ENCODE measurements around the gene UBE2R2. TPM values are rescaled to one million over a fixed set of nuclear protein-coding genes. Genes with fewer than 3 reads are reported as not detected.
"Not testable (repeated sequence)": the region's sequence is repeated elsewhere in the genome, so short reads cannot be mapped to it uniquely, and the experiment has no call there.

Gene UBE2R2
- total and polyA plus RNA-seq, 2 of the 8 experiments (the other 6 are each of a cell fraction or from before 2014, with no cell fraction given), result 19.4 to 42.1 TPM

DNA sequence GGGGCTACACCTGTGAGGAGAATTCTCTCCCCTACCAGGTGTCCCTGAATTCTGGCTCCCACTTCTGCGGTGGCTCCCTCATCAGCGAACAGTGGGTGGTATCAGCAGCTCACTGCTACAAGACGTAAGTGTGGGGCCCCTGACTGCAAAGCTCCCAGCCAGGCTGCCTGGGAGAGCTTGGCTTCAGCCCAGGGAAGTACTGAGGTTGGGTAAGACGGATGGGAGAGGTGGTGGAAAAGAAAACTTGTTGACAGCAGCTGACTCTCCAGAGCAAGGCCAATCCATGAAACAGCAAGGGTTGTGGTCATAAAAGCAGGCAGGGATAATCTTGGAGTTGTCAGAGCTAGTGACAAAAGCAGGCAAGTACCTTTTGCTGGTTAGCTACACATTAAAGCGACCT is 20.3 kb upstream of the UBE2R2 start:
- H3K9me3 ChIP-seq (ENCODE audit: insufficient read depth in 2 of 2, low read depth in 1 of 2, low read length in 1 of 2); H3K79me2 ChIP-seq (ENCODE audit: control insufficient read depth in 1 of 2, insufficient read depth in 2 of 2, low read length in 2 of 2); H4K20me1 ChIP-seq (replicated peaks in 1 of 2; ENCODE audit: control insufficient read depth in 1 of 2, insufficient read depth in 2 of 2, low read length in 2 of 2); H3K56ac ChIP-seq (replicated peaks; ENCODE audit: insufficient read length, low read depth, low read length); H2BK12ac ChIP-seq (ENCODE audit: low read depth, low read length); H2BK120ac ChIP-seq (replicated peaks; ENCODE audit: low read depth, low read length); H2AK5ac ChIP-seq (ENCODE audit: low read depth, low read length); FAIRE-seq; H2BK15ac ChIP-seq (ENCODE audit: low read length); POLR2A ChIA-PET (ENCODE audit: partially characterized antibody); H3K9ac ChIP-seq (replicated peaks in 1 of 4; ENCODE audit: extremely low read depth in 1 of 4, low read depth in 3 of 4, low read length in 3 of 4); H3K4ac ChIP-seq (replicated peaks; ENCODE audit: insufficient read length, low read depth, low read length); H3K23me2 ChIP-seq (ENCODE audit: low read depth, low read length); H3K79me1 ChIP-seq (ENCODE audit: low read depth, low read length); H3K27ac ChIP-seq (ENCODE audit: low read depth, low read length); H3K4me3 ChIP-seq (ENCODE audit: extremely low read depth in 1 of 4, insufficient read depth in 2 of 4, low read depth in 3 of 4, low read length in 4 of 4); H2BK5ac ChIP-seq (ENCODE audit: low read depth, low read length); H3K4me2 ChIP-seq (ENCODE audit: insufficient read depth in 1 of 2, low read depth in 2 of 2, low read length in 2 of 2); H4K5ac ChIP-seq (ENCODE audit: insufficient read length, low read depth, low read length); H3K27me3 ChIP-seq (replicated peaks in 1 of 4; ENCODE audit: control insufficient read depth in 3 of 4, extremely low read depth in 1 of 4, insufficient read depth in 3 of 4, low read length in 3 of 4); H4K8ac ChIP-seq (ENCODE audit: extremely low read depth, insufficient read depth, low read length); H3K18ac ChIP-seq (ENCODE audit: extremely low read depth, low read length); H3K4me1 ChIP-seq (replicated peaks in 1 of 4; ENCODE audit: control insufficient read depth in 3 of 4, insufficient read depth in 4 of 4, low read length in 3 of 4); H3K14ac ChIP-seq (ENCODE audit: insufficient read length); H3K36me3 ChIP-seq (ENCODE audit: control insufficient read depth in 2 of 4, insufficient read depth in 4 of 4, low read length in 3 of 4); H2BK20ac ChIP-seq (ENCODE audit: low read length); H2AFZ ChIP-seq (ENCODE audit: low read length); H4K91ac ChIP-seq (replicated peaks; ENCODE audit: insufficient read length, low read length); H3K23ac ChIP-seq (ENCODE audit: insufficient read length); DNase-seq (ENCODE audit: low read depth in 1 of 2, low spot score in 2 of 2): not testable (repeated sequence)
- WGBS, 2 experiments (ENCODE audit: extremely low coverage in 1 of 2, insufficient coverage in 1 of 2, insufficient read length in 1 of 2, insufficient replicate concordance in 2 of 2, low coverage in 1 of 2, low lambda C conversion rate in 2 of 2, missing lambda C conversion rate in 1 of 2), result 78% methylated on average over 5 of the region's 5 CpGs; no CpG with 5 or more reads in 1 of the 2 experiments
- CTCF ChIA-PET (ENCODE audit: partially characterized antibody), result interaction anchor here (1.0 to 3.6 kb wide), 4 partner anchors 9 to 78 kb away, joined by 3 to 20 read pairs (median 10); no protein-coding TSS in a partner anchor
